Erythroblast (primary cell): ENCODE measurements around the gene FUS.

ENCODE experiments used
- GATA1 ChIP-seq: IDR thresholded peaks from 2 replicates; pipeline ENCODE4 v1.6.1; 2011; ENCODE audit warnings: low read depth, mild to moderate bottlenecking, control low read depth, low read length, moderate library complexity
- POLR2A ChIP-seq: IDR thresholded peaks from 2 replicates; pipeline ENCODE4 v1.6.1; 2011; ENCODE audit warnings: mild to moderate bottlenecking, low read length

- TF ChIP-seq POLR2A (no peak), GATA1 (no peak)
Measured at GRCh38 chr16:31131416-31131815, 48.5 kb upstream of the FUS start.
